Naive thymus-derived CD8-positive, alpha-beta T cell (primary cell): ENCODE data around the gene RUNX3. TPM values are rescaled to one million over a fixed set of nuclear protein-coding genes. Genes with fewer than 3 reads are reported as not detected.
"Not testable (repeated sequence)": the region's sequence is repeated elsewhere in the genome, so short reads cannot be mapped to it uniquely, and the experiment has no call there.

Source experiments
- ATAC-seq, 2 donors: fragments of 150-1000 bp; cut with Tn5 transposase in 1 of 2; sonication (Bioruptor Pico), chemical (Tn5 transposase) in 1 of 2; 1 replicate in 1 of 2; 2 replicates in 1 of 2; pipeline ENCODE4 v1.10.0; 2021; ENCODE audit warnings: mild to moderate bottlenecking in 2 of 2, moderate library complexity in 2 of 2
- POLR2A ChIA-PET: fragments of 350-600 bp; sonication (Branson Sonifier 250); formaldehyde crosslinking; loops from one replicate; lab custom pipeline; 2021; ENCODE audit warnings: antibody characterized with exemption; lab: Charles Lee
- DNase-seq, 10 donors: peaks; one replicate each; pipeline versions ENCODE4 v3.0.0 to v3.0.0-alpha.2; 2020 to 2022
- H3K27ac Mint-ChIP-seq, 10 donors: one replicate each; pipeline ENCODE4 v1.8.0; 2020 to 2022; ENCODE audit warnings: mild to moderate bottlenecking in 10 of 10, mixed read lengths in 10 of 10, moderate library complexity in 4 of 10, inconsistent platforms in 1 of 10
- H3K27me3 Mint-ChIP-seq, 5 donors: one replicate each; pipeline ENCODE4 v1.8.0; 2021 to 2022; ENCODE audit warnings: mixed read lengths in 5 of 5
- H3K36me3 Mint-ChIP-seq, 3 donors: one replicate each; pipeline ENCODE4 v1.8.0; 2020 to 2022; ENCODE audit warnings: mixed read lengths in 3 of 3, mild to moderate bottlenecking in 2 of 3, inconsistent platforms in 1 of 3
- H3K4me1 Mint-ChIP-seq, 4 donors: one replicate each; pipeline ENCODE4 v1.8.0; 2021 to 2022; ENCODE audit warnings: mixed read lengths in 4 of 4
- H3K4me3 Mint-ChIP-seq, 10 donors: one replicate each; pipeline ENCODE4 v1.8.0; 2020 to 2022; ENCODE audit warnings: mild to moderate bottlenecking in 10 of 10, mixed read lengths in 10 of 10, moderate library complexity in 6 of 10, inconsistent platforms in 1 of 10
- H3K9me3 Mint-ChIP-seq, 9 donors: one replicate each; pipeline ENCODE4 v1.8.0; 2020 to 2022; ENCODE audit warnings: mixed read lengths in 9 of 9, mild to moderate bottlenecking in 3 of 9, inconsistent platforms in 1 of 9, moderate library complexity in 1 of 9
- polyA plus RNA-seq, 3 donors: library from polyadenylated mRNA; unstranded; fragments of 300-500 nt; fragmentation: Illumina TruSeq; gene quantifications; one replicate each; pipeline ENCODE4 v1.2.3, GENCODE V29; 2021
- total RNA-seq, 8 experiments: library from RNA in 2 of 8; stranded (reverse) in 2 of 8; gene quantifications; one replicate each; pipeline ENCODE4 v1.2.3 and lab custom pipeline; 2021 to 2026

Gene RUNX3
- total and polyA plus RNA-seq, 5 experiments from 2014 or later: 22.0 to 95.3 (median 64.0) TPM

GRCh38 chr1:24909388-24909898 is 20.6 kb downstream of the RUNX3 start:
- ATAC-seq (no peak), DNase-seq (no peak)
- POLR2A ChIA-PET: interaction anchor here (0.7 to 11.6 kb wide), 5 partner anchors 9 to 296 kb away, joined by 3 to 290 read pairs (median 3); partner anchors contain the start of gene RUNX3

GRCh38 chr1:24908591-24909259 is 21.4 kb downstream of the RUNX3 start:
- ATAC-seq (no peak), DNase-seq (no peak)
- no peaks in the 10 kb centered on the region for H3K27me3 Mint-ChIP-seq
- peak overlapping the region; percentile 90 to 100 (median 98) for H3K27ac Mint-ChIP-seq
- H3K4me1 Mint-ChIP-seq: peaks cover 28 to 84% (median 72%) of the 10 kb centered on the region in 4 donors
- H3K36me3 Mint-ChIP-seq: peaks cover 6 to 69% (median 14%) of the 10 kb centered on the region in 3 donors
- no peaks in the 10 kb centered on the region for H3K9me3 Mint-ChIP-seq
- POLR2A ChIA-PET: interaction anchor here (1.5 to 11.6 kb wide), 2 partner anchors 9 to 17 kb away, joined by 5 to 290 read pairs; partner anchors contain the start of gene RUNX3
- H3K4me3 Mint-ChIP-seq: peak overlapping the region in 3 of 10 donors; percentile 22 to 53 (median 36)

More at GRCh38 chr1:24909388-24909898, 20.6 kb downstream of the RUNX3 start:
- Mint-ChIP-seq H3K4me3 (peak overlapping the region in 8 of 10 donors; percentile 16 to 78 (median 44)), H3K9me3 (no peaks in the 10 kb centered on the region), H3K27ac (peak overlapping the region; percentile 96 to 100 (median 99)), H3K27me3 (no peaks in the 10 kb centered on the region), H3K36me3 (peaks cover 6 to 65% (median 11%) of the 10 kb centered on the region in 3 donors), H3K4me1 (peaks cover 28 to 81% (median 69%) of the 10 kb centered on the region in 4 donors)

GRCh38 chr1:24907587-24908294 is 22.3 kb downstream of the RUNX3 start:
- not testable (repeated sequence) for ATAC-seq, H3K9me3 Mint-ChIP-seq, H3K27me3 Mint-ChIP-seq, DNase-seq
- POLR2A ChIA-PET: interaction anchor here (11.6 kb wide), 1 partner anchor 18 kb away, joined by 290 read pairs; the partner anchor contains the start of gene RUNX3
- Mint-ChIP-seq H3K4me3 (peak overlapping the region in 4 of 10 donors; percentile 9 to 68 (median 46)), H3K36me3 (peaks cover 6 to 71% (median 14%) of the 10 kb centered on the region in 3 donors), H3K4me1 (peaks cover 26 to 84% (median 66%) of the 10 kb centered on the region in 4 donors), H3K27ac (peak overlapping the region; percentile 81 to 100 (median 98))

GRCh38 chr1:24906760-24907490 is 23.2 kb downstream of the RUNX3 start:
- POLR2A ChIA-PET: interaction anchor here (11.6 kb wide), 1 partner anchor 19 kb away, joined by 290 read pairs; the partner anchor contains the start of gene RUNX3
- H3K36me3 Mint-ChIP-seq: peaks cover 6 to 73% (median 16%) of the 10 kb centered on the region in 3 donors
- H3K4me3 Mint-ChIP-seq: peak overlapping the region in 1 of 10 donors; percentile 53
- peak overlapping the region in 9 of 10 donors; percentile 17 to 99 (median 88) for H3K27ac Mint-ChIP-seq
- no peaks in the 10 kb centered on the region for H3K27me3 Mint-ChIP-seq
- no peaks in the 10 kb centered on the region for H3K9me3 Mint-ChIP-seq
- no peak for DNase-seq
- H3K4me1 Mint-ChIP-seq: peaks cover 23 to 77% (median 61%) of the 10 kb centered on the region in 4 donors
- no peak for ATAC-seq

- POLR2A ChIA-PET: interaction anchor here (0.6 to 11.6 kb wide), 4 partner anchors 13 to 217 kb away, joined by 3 to 290 read pairs (median 4); partner anchors contain the start of gene RUNX3
- H3K4me3 Mint-ChIP-seq: peak overlapping the region in 1 of 10 donors; percentile 10
- DNase-seq: peak in 1 of 10 donors; percentile 15
- H3K36me3 Mint-ChIP-seq: peaks cover 6 to 74% (median 10%) of the 10 kb centered on the region in 3 donors
- peak overlapping the region in 9 of 10 donors; percentile 29 to 90 (median 73) for H3K27ac Mint-ChIP-seq
- H3K27me3 Mint-ChIP-seq: no peaks in the 10 kb centered on the region
- H3K9me3 Mint-ChIP-seq: no peaks in the 10 kb centered on the region
- no peak for ATAC-seq
- peaks cover 17 to 70% (median 60%) of the 10 kb centered on the region in 4 donors for H3K4me1 Mint-ChIP-seq
Measured at GRCh38 chr1:24905979-24906720, 23.9 kb downstream of the RUNX3 start.

- H3K4me1 Mint-ChIP-seq: peaks cover 13 to 66% (median 57%) of the 10 kb centered on the region in 4 donors
- no peaks in the 10 kb centered on the region for H3K9me3 Mint-ChIP-seq
- peaks cover 6 to 79% (median 11%) of the 10 kb centered on the region in 3 donors for H3K36me3 Mint-ChIP-seq
- peak overlapping the region in 8 of 10 donors; percentile 29 to 90 (median 73) for H3K27ac Mint-ChIP-seq
- H3K27me3 Mint-ChIP-seq: no peaks in the 10 kb centered on the region
- peak overlapping the region in 1 of 10 donors; percentile 30 for H3K4me3 Mint-ChIP-seq
- no peak for ATAC-seq
- DNase-seq: peak in 1 of 10 donors; percentile 13
- POLR2A ChIA-PET: interaction anchor here (0.6 to 11.6 kb wide), 4 partner anchors 14 to 216 kb away, joined by 3 to 290 read pairs (median 4); partner anchors contain the start of gene RUNX3
Measured at GRCh38 chr1:24905355-24905978, 24.6 kb downstream of the RUNX3 start.

- no peaks in the 10 kb centered on the region for H3K9me3 Mint-ChIP-seq
- POLR2A ChIA-PET: interaction anchor here (11.6 kb wide), 1 partner anchor 21 kb away, joined by 290 read pairs; the partner anchor contains the start of gene RUNX3
- peak overlapping the region in 1 of 10 donors; percentile 30 for H3K4me3 Mint-ChIP-seq
- peaks cover 16 to 67% (median 57%) of the 10 kb centered on the region in 4 donors for H3K4me1 Mint-ChIP-seq
- DNase-seq: peak in 1 of 10 donors; percentile 12
- peaks cover 6 to 80% (median 12%) of the 10 kb centered on the region in 3 donors for H3K36me3 Mint-ChIP-seq
- no peak for ATAC-seq
- H3K27ac Mint-ChIP-seq: peak overlapping the region in 8 of 10 donors; percentile 29 to 90 (median 74)
- H3K27me3 Mint-ChIP-seq: no peaks in the 10 kb centered on the region
Measured at GRCh38 chr1:24904731-24905354, 25.2 kb downstream of the RUNX3 start.

GRCh38 chr1:24903955-24904730 is 25.9 kb downstream of the RUNX3 start:
- no peaks in the 10 kb centered on the region for H3K27me3 Mint-ChIP-seq
- DNase-seq (peak in 1 of 10 donors; percentile 16), ATAC-seq (no peak)
- H3K4me3 Mint-ChIP-seq: no peak overlapping the region
- H3K36me3 Mint-ChIP-seq: peaks cover 6 to 77% (median 12%) of the 10 kb centered on the region in 3 donors
- POLR2A ChIA-PET: interaction anchor here (11.6 kb wide), 1 partner anchor 22 kb away, joined by 290 read pairs; the partner anchor contains the start of gene RUNX3
- peak overlapping the region in 8 of 10 donors; percentile 19 to 90 (median 73) for H3K27ac Mint-ChIP-seq
- no peaks in the 10 kb centered on the region for H3K9me3 Mint-ChIP-seq
- H3K4me1 Mint-ChIP-seq: peaks cover 17 to 67% (median 57%) of the 10 kb centered on the region in 4 donors

- no peak for ATAC-seq
- POLR2A ChIA-PET: no interaction called here
- H3K9me3 Mint-ChIP-seq: no peaks in the 10 kb centered on the region
- H3K36me3 Mint-ChIP-seq: peaks cover 6 to 75% (median 12%) of the 10 kb centered on the region in 3 donors
- H3K27ac Mint-ChIP-seq: peak overlapping the region in 6 of 10 donors; percentile 19 to 90 (median 60)
- no peaks in the 10 kb centered on the region for H3K27me3 Mint-ChIP-seq
- peaks cover 17 to 68% (median 55%) of the 10 kb centered on the region in 4 donors for H3K4me1 Mint-ChIP-seq
- no peak overlapping the region for H3K4me3 Mint-ChIP-seq
- DNase-seq: peak in 1 of 10 donors; percentile 2
Measured at GRCh38 chr1:24903560-24903954, 26.5 kb downstream of the RUNX3 start.
